NB4 (cell line): ENCODE measurements around the gene PRADC1.

Source experiments
- POLR2A ChIP-seq: IDR thresholded peaks from 2 replicates; pipeline ENCODE4 v1.6.1; 2011; ENCODE audit warnings: mild to moderate bottlenecking; ENCODE audit not compliant: insufficient read length; ENCODE audit errors: extremely low read depth
- TF ChIP-seq, protein P1 (sequence below): IDR thresholded peaks from 2 replicates; pipeline ENCODE4 v1.6.1; 2011; ENCODE audit warnings: low read depth, low read length
- TF ChIP-seq, protein P2 (sequence below): IDR thresholded peaks from one replicate; pipeline ENCODE4 v1.5.1; 2012; ENCODE audit warnings: low read depth, low read length

DNA sequence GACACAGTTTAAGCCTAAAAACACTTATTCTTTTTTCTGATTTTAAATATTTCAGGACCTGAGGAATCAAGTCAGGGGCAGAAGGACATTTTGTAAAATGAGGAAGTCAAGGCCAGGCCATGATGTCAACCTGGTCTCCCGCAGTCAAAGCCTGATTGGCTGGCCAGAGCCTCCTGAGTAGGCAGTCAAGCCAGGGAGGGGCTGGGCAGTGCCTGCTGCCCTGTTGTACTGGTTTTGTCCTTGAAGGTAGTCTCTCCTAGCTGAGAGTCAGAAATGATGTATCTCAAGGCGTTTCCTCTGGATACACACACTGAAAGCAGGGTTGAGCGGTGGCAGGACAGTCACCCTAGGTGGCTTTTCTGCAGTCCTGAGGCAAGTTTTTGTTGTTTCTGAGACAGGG is 20.9 kb upstream of the PRADC1 start:
- TF ChIP-seq, protein P1, sequence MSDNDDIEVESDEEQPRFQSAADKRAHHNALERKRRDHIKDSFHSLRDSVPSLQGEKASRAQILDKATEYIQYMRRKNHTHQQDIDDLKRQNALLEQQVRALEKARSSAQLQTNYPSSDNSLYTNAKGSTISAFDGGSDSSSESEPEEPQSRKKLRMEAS, result 0 out of 2 replicates have a peak, but pooled peaks have one; percentile 15
- TF ChIP-seq, protein P2, sequence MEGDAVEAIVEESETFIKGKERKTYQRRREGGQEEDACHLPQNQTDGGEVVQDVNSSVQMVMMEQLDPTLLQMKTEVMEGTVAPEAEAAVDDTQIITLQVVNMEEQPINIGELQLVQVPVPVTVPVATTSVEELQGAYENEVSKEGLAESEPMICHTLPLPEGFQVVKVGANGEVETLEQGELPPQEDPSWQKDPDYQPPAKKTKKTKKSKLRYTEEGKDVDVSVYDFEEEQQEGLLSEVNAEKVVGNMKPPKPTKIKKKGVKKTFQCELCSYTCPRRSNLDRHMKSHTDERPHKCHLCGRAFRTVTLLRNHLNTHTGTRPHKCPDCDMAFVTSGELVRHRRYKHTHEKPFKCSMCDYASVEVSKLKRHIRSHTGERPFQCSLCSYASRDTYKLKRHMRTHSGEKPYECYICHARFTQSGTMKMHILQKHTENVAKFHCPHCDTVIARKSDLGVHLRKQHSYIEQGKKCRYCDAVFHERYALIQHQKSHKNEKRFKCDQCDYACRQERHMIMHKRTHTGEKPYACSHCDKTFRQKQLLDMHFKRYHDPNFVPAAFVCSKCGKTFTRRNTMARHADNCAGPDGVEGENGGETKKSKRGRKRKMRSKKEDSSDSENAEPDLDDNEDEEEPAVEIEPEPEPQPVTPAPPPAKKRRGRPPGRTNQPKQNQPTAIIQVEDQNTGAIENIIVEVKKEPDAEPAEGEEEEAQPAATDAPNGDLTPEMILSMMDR, result no peak
- peak; percentile 7 for TF ChIP-seq POLR2A
